B cell (primary cell): ENCODE results near the gene PPT1.

Source experiments
- EZH2 ChIP-seq: IDR thresholded peaks from 2 replicates; pipeline ENCODE4 v1.6.1; 2012; ENCODE audit warnings: borderline replicate concordance, low read depth, mild to moderate bottlenecking, moderate library complexity, low read length; ENCODE audit not compliant: insufficient read depth, poor library complexity, severe bottlenecking
- TF ChIP-seq, protein P1 (sequence below): fragments of 200-600 bp; IDR thresholded peaks from one replicate; pipeline ENCODE4 v1.8.0; 2022; ENCODE audit warnings: antibody characterized with exemption, mild to moderate bottlenecking

DNA sequence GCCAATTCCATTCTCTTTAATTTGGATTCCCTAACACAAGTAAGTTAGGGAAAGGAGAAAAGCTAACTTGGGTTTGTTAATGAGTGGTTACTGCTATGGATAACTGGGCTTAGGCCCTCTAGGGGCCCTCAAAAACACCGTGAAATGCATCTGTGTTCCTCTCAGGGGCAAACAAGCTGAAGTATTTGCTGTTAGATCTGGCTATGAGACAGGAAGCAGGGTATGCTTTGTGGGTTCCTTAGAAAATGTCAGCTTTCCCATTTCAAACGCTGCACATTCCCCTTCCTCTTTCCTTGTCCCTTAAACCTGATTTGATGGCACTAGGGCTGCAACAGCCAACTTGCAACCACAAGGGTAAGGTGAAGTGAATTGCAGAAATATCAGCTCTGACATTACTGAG lies 62.2 kb downstream of the PPT1 start:
- TF ChIP-seq, protein P1, sequence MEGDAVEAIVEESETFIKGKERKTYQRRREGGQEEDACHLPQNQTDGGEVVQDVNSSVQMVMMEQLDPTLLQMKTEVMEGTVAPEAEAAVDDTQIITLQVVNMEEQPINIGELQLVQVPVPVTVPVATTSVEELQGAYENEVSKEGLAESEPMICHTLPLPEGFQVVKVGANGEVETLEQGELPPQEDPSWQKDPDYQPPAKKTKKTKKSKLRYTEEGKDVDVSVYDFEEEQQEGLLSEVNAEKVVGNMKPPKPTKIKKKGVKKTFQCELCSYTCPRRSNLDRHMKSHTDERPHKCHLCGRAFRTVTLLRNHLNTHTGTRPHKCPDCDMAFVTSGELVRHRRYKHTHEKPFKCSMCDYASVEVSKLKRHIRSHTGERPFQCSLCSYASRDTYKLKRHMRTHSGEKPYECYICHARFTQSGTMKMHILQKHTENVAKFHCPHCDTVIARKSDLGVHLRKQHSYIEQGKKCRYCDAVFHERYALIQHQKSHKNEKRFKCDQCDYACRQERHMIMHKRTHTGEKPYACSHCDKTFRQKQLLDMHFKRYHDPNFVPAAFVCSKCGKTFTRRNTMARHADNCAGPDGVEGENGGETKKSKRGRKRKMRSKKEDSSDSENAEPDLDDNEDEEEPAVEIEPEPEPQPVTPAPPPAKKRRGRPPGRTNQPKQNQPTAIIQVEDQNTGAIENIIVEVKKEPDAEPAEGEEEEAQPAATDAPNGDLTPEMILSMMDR = no peak
- no peak for TF ChIP-seq EZH2
